HG03103 (cell line): ENCODE measurements around the gene ESPNL.

Experiments used
- ATAC-seq: cut with Tn5 transposase; IDR thresholded peaks from one replicate; pipeline ENCODE4 v1.9.1; 2021; ENCODE audit warnings: low read depth; ENCODE audit not compliant: unreplicated experiment

The ESPNL gene

DNA sequence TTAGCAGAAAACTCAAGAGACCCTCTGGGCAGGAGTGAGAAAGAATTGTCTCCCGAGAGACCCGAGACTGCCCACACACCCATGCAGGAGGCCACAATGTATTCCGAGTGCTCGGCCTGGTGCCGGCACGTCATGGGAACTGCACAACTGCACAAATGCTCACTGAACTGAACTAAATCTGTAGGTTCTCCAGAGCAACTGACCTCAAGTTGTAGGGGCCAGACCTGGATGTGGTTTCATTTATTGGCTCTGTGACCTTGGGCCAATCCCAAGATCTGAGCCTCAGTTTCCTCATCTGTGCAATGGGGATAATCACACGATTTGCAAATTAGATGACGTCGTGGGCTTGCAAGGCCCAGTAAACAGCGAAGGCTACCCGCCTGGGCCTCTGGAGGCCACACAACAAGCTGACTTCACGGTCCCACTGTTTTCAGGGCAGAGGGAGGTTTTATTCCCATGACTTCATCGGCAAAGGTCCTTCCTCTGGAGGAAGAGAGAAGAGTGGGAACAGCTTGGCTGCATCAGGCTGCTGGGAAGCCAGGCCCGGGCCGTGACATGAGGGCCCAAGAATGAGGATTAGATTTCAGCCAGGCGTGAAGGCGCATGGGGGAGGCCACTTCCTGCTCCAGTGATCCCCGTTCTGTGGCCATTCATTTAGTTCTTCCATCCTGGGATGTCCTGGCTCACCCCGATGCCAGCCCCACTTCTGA, 55.1 kb downstream of the ESPNL start:
- no peak for ATAC-seq

DNA sequence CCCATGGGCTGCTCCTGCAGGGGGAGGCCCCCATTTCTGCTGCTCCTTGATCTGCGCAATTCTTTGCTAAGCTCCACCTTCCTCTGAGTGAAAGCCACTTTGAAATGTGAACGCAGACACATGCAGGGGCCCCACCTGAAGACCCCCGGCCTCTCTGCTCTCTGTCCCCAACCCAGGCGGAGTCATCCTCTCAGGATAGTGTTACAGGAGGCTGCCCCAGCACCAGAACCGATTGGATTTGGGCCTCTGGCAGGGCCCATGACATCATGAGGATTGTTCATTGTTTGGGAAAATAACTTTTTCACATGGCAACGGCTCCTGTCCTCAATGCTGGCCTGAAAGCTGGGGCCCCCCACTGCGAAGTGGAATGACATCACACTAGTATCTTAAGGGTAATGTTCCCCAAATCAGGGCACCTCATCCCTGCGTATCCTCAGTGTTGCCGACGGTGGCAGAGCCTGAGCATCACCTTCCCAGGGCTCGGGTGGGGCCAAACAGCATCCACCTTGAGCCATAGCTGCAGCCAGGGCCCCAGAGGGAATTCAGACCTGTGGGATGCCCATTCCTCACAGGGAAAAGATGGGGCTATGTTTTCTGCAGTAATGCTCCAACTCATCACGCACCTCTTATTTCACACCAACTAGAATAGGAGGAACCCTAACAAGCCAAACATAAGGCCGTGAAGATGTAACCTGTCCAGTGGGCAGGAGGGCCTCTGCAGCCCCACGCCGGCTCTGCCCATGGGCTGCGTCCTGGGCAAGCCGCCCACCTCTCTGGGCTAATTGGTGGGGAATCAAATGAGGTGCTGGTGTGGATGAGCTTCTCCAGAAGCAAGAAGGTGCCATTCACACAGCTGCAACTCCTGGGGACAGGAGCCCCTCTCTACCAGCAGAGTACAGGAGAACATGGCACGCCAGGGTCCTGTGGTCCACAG, 55.9 kb downstream of the ESPNL start:
- ATAC-seq = no peak

DNA sequence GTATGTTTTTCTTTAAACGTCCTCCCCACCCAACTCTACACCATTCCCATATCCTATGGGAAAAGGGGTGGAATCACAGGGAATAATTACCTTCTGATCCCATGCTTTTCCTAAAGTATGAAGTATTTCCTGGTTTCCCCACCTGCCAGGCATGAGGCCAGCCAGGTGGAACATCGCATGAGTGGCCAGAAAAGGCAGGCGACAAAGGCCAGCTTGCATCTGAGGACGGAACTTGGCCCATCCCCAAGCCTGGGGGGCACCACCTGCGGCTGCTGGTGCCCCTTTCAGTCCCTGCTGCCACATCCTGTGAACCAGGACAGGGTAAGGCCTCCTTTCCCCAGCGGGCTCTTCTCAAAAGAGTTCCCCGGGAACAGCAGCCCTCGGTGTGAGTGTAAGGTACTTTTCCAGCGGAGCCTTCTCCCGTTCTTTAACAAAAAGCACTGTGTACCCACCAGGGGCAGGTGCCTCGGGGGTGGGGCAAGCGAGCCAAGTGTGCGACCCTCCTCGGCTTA, 57.4 kb downstream of the ESPNL start:
- no peak for ATAC-seq

DNA sequence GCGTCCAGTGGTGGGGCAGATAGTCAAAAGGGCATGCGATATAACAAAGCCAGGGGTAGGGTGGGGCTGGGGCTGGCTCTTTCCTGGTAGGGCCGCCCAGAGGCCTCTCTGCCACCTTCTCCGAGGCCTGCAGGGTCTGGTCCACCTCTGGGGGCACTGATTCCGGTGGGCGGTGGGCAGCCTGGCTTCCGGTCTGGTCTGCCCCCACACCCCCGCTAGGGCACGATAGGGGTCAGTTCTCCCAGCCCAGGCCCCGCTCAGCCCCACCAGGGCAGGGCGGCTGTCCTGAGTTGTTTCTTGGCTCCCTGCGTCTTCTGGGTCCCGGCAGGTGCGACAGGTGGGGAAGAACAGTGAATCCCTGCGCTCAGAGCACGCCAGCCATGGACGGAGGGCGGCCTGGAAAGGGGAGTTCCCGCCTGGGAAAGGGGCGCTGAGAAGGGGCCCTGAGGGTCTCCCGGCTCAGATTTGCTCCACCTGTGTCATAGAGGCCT, 57.9 kb downstream of the ESPNL start:
- ATAC-seq = no peak

DNA sequence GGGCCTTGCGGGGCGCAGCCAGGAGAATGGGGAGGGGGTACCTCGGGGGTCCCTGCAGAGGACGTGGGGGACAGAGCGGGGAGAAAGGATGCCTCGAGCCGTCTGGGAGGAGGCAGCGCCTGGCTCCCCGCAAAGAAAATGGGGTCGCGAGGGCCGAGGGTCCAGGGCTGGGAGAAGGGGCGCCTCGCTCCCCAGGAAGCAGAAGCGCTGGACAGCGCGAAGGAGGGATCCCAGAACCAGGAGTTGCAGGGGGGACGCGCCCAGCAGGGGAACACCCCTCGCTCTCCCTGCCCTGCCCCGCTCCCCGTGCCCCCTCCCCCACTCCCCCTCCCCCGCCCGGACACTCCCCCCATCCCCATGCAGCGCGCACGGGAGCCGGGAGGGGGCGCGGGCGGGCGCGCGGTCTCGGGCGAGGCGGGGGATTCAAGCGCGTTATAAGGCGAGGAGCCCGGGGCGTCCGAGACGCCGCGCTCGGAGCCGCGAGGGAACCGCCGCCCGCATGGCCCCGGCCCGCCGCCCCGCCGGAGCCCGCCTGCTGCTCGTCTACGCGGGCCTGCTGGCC, 58.5 kb downstream of the ESPNL start, which contains the start of gene ERFE:
Gene ERFE, plus strand, starts transcription at position 462 of the 562 bp plus-strand sequence. Its CDS starts 38 bp downstream, at position 500.
- no peak for ATAC-seq

DNA sequence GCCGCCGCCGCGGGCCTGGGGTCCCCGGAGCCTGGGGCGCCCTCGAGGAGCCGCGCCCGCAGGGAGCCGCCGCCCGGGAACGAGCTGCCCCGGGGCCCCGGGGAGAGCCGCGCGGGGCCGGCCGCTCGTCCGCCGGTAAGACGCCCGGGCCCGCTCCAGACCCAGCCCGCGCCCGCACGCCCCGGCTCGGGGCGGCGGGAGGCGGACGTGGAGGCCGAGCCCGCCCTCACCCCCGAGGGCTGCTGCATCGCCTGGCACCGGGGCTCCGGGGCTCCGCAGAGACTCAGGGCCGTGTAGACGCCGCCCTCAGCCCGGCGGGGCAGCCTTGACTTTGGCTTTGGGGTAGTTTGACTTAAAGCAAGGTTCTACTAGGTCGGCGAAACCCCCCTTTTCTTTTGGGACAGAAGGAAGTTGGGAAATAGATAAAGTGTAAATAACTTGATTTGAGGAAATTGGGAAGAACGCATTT, 59.0 kb downstream of the ESPNL start:
- ATAC-seq = no peak

DNA sequence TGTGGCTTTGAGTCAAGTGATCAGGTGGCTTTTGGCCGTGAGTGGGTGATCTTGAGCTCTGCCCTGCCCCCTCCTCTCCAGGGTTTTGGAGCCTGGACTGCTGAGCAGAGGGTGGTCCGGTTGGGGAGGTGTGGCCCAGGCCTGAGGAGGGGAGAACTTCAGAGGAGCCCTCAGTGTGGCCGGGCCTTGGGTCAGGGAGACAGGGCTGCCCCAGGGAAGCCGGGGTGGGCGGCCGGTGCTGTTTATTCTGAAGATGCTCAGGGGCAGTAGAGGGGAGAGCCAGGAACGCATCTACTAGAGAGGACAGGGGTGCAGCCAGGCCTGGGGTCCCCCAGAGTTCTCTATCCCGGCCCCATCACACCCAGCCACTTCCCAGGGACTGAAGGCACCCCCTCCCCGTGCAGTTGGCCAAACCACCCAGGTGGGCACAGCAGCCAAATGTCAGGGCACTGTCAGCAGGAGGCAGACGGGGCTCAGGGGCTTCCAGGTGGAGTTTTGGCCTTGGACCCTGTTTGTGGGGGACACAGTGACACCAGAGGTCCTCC, 59.6 kb downstream of the ESPNL start:
- no peak for ATAC-seq

DNA sequence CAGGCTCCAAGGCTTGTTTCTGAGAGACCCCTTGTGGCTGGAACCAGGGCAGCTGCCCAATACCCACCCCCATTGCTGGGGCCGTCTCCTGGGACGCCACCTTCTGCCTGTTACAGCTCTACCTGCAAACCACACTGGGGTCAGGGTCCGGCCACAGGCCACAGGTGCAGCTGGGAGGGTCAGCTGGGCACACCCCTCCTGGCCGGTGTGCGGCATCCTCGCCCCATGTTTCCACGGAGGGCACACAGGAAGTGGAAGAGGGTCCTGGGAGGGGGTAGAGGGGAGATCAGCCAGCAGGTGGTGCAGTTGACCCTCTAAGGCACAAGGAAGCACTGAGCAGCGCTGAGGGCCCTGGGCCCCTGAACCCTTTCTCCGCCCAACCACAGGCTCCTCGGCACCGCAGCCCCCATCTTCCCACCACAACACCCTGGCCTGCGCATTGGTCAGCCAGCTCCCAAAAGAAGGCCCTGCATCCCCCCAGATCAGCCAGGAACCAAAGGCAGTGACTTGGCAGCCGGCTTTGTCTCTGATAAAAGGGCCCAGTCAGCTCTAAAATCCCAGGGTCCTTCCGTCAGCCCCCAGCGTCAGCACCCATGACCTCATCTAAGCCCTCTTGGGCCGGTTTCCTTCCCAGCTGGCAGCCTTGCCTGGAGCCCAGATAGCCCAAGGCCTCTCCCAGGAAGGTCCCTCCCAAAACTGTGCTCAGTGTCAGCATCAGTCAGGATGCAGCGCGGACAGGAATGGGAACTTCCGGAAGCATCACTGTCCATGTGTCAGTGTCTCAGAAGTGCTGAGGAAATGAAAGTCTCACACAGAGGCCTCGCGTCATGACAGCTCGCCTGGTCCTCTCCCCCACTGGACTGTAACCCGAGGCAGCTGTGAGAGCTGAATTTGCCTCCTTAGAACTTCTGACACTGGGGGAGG, 60.3 kb downstream of the ESPNL start:
- no peak for ATAC-seq

DNA sequence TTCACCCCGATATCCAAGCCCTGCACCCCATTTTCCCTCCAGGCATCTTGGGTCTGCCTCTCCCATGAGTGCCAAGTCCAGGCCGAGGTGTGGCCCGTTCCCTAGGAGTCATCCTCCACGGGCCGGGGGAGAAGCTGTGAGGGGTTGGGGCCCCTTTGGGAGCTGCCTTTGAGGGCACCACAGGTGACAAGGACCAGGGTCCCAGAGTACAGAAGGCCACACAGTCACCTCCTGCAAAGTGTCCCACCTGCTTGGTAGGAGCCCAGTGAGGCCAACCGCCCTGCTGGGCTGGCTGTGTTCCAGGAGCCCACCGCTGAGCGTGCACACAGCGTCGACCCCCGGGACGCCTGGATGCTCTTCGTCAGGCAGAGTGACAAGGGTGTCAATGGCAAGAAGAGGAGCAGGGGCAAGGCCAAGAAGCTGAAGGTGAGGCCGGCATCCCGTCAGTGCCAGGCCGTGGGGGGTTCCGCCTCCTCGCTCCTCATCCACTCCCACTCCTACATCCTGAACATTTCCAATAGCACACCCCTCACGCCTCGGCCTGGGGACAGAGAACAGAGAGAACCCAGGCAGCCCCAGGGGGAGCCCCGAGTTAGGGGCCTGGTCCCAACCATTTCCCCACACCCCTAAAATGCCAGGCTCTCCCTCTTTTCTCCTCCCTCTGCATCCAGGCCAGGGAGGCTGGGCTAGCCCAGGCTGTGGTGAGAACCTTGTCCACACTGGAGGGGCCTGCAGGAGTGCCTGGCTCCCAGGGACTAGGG, 61.3 kb downstream of the ESPNL start:
- ATAC-seq = no peak

DNA sequence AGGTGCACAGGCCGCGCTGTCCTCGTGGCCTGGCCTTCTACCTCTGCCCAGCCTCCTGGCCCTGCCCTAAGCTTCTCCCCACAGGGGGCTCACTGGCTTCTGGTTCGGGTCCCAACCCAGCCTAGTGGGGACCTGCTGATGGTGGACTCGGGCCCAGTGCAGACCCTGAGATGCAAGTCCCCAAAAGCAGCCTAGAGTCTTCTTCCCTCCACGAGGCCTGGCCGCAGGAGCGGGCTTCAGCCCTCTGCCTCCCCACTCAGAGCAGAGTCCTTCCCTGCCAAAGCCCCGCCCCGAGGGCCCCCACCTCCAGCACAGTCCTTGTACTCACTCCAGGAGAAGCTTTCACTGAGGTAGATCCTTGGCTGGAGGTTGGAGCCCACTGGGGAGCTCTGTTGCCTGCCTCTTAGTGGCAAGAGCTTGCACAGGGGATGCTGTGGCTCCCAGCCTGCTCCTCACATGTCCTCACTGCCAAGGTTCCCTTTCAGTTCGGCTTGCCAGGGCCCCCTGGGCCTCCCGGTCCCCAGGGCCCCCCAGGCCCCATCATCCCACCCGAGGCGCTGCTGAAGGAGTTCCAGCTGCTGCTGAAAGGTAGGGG, 62.2 kb downstream of the ESPNL start:
- ATAC-seq = no peak

DNA sequence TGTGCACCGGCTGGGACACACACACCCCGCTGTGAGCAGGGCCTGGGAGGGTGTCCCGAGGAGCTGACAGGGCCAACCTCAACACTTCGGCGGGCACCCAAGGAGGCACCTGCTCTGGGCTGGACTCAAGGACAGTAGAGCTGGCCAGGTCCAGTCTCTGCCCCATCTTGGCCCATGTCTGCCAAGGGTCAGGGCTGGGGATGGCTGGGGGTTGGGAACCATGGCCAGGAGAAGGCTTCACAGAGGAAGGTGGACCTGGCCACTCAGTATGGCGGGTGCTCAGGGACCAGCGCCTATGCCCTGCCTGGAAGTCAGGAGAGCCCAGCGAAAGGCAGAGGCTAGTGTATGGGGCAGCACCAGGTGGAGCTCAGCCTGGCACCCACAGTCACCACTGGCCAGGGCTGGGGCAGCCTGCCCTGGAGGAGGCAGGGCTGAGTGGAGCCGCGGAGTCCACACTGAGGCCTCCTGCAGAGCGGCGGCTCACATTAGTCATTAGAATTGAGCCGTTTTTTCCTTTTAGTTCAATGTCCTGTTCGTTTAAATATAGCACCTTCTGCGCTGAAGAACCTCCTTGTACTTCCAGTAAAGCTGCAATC, 62.8 kb downstream of the ESPNL start:
- no peak for ATAC-seq

DNA sequence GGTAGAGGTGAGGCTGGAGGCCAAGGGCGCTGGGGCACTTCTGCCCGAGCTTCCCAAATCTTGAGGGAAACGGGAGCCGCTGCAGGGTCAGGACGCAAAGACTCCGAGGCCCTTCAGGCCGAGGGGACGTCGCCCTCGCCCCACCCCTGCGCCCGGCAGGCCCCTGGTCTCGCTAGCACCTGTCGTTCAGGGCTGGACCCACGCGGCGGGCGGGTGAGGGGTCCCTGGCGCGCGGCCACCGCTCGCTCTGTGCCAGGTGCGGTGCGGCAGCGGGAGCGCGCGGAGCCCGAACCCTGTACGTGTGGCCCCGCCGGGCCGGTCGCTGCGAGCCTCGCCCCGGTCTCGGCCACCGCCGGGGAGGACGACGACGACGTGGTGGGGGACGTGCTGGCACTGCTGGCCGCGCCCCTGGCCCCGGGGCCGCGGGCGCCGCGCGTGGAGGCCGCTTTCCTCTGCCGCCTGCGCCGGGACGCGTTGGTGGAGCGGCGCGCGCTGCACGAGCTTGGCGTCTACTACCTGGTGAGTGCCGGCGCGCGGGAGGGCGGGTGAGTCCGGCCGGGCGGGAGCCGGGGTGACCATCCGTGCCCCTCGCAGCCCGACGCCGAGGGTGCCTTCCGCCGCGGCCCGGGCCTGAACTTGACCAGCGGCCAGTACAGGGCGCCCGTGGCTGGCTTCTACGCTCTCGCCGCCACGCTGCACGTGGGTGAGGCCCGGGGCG, 63.5 kb downstream of the ESPNL start:
- no peak for ATAC-seq

DNA sequence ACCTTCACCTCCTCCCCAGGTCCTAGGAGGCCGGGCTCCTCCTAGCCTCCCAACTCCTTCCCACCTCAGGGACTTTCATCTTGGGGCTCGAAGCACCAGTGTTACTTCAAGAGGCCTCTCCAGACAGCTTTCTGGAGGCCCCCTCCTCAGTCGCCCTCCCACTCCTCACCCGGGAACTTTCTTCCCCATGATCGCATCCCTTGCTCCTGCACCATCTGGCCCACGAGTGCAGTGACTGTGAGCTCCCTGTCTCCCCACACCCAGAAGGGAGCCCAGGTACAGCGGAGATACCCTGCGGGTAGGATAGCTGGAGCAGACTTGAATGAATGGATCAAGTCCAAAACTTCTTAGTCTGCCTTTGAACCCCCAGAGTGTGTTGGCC, 64.8 kb downstream of the ESPNL start:
- no peak for ATAC-seq

DNA sequence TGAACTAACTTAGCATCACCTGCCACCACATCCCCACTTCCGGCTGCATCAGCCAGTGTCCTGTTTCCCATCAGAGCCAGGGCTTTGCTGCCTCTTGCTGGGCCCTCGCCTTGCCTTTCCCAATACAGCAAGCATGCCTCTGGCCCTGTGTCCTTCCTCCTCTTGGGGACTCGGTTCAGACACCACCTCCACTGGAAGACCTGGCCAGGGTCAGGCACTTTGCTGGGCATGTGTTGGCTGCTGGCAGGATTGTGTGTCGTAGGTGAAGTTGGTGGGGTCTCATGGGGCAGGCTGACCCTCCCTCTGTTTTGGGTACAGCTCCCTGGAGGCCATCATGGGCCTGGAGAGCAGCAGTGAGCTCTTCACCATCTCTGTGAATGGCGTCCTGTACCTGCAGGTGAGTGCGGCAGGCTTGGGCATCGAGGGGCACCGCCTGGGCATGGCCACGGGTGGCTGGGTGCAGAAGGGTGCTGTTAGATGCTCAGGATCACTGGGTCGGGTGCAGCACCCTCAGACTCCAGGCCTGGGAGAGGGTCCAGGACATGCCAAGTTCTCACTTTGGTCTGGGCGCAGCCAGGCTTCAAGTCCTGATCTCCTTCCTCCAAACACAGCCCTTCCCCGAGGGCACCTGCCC, 65.3 kb downstream of the ESPNL start:
- no peak for ATAC-seq

DNA sequence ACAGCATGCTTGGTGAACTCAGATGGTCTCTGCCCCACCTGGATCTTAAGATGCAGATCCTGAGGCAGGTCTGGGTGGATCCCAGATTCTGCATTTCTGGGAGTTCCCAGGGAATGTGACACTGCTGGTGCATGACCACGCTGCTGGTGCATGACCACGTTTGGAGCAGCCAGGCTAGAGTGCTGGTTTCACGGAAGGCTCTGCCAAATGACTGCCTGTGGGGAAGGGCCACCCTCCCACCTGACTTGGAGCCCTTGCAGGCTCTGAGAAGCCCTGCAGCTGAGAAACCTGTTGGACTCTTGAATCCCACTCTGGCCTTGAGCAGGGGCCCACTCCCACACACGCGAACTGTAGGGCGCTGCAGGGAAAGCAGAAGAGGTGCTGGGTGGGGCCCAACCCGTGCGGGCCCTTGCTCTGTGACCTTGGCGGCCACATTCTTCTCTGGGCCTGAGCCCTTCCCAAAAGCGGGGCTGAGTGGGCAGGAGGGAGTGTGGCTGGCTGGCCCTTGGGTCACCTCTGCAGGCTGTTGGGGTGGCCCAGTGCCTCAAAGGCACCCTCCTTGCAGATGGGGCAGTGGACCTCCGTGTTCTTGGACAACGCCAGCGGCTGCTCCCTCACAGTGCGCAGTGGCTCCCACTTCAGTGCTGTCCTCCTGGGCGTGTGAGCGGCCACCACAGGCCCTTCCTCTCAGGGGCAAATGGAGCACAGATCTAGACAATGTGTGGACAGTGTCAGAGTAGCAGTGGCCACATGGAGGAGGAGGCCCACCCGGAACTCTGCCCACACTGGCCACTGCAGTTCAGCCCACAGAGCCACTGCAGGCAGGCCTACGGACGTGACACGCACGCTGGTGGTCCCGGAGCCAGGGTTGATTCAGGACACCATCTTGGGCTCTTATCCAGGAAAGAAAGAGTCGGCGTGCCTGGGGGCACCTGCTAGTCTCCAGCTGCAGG, 66.5 kb downstream of the ESPNL start:
- ATAC-seq = no peak

DNA sequence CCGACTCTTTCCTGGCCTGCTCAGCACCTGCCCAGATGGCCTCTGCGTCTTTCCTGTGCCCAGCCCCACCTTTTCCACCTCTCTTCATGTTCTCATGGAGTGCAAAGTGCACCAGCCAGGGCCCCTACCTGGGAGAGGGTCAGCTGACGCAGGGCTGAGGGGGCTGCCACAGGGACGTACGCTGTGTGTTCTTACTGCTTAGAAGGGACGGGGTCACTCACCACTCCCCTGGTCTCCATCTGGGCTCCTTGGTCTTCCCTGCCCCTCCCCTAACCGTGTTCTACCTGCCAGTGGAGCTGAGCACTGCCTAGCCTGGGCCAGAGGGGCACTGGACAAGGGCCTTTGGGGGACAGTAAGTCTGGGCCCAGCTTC, 67.2 kb downstream of the ESPNL start:
- ATAC-seq = no peak
